Adipose tissue (tissue), 3 donors: ENCODE results near the gene ACACA. TPM values are rescaled to one million over a fixed set of nuclear protein-coding genes. Genes with fewer than 3 reads are reported as not detected.
"Not testable (repeated sequence)": the region's sequence is repeated elsewhere in the genome, so short reads cannot be mapped to it uniquely, and the experiment has no call there.

Experiments used
- H3K27ac ChIP-seq: one replicate; pipeline ENCODE4 v1.5.1; 2013; ENCODE audit warnings: low read depth, low read length
- WGBS, 3 donors: extraction: QIAGEN DNeasy Blood & Tissue Kit; methylation state at CpG; one replicate each; pipeline ENCODE4 v1.1.7; 2013; 5-methylcytosine and 5-hydroxymethylcytosine counted together
- polyA plus RNA-seq, 3 donors: library from polyadenylated mRNA; stranded (reverse); fragments of 200-250 nt; gene quantifications; one replicate each; pipeline ENCODE4 v1.2.3, GENCODE V29; 2013
- donor health status: healthy with polysubstance abuse.
- donor health status: Bipolar disorder and iron deficiency.
- donor health status: healthy.

ACACA gene
- polyA plus RNA-seq, 3 donors = 9.5 to 40.2 (median 26.5) TPM

GRCh38 chr17:37168731-37169353, 237.8 kb downstream of the ACACA start:
- WGBS, 3 donors = 29 to 87% (median 73%) methylated on average over 3 of the region's 3 CpGs
- no peak overlapping the region for H3K27ac ChIP-seq

GRCh38 chr17:37167756-37168155, 238.9 kb downstream of the ACACA start:
- H3K27ac ChIP-seq = no peak overlapping the region
- WGBS, 3 donors = 98 to 100% (median 98%) methylated on average over 1 of the region's 1 CpG

GRCh38 chr17:37164057-37164456, 242.6 kb downstream of the ACACA start:
- no peak overlapping the region for H3K27ac ChIP-seq
- WGBS, 3 donors = 93 to 97% (median 96%) methylated on average over 2 of the region's 2 CpGs

- no peak overlapping the region for H3K27ac ChIP-seq
- 95 to 98% (median 97%) methylated on average over 6 of the region's 6 CpGs for WGBS, 3 donors
Observed at GRCh38 chr17:37162800-37163199, 243.8 kb downstream of the ACACA start.

DNA sequence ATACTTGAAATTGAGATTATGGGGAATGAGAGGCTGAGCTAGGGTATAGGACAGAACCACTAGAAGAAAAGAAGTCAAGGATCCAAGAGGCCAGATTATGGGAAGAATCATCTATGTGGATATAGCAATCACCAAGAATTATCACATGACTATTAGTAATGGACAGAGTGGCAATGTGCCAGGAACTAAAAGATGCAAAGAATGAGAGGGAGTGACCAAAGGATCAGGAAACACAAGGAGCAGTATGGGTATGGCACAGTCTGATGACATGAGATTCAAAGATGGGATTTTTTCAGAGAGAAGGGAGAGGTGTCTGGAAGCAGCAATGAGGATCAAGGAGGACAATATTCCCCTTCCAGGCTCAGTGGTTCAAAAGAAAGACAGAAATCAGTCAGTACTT, 245.7 kb downstream of the ACACA start:
- H3K27ac ChIP-seq = no peak overlapping the region

GRCh38 chr17:37158290-37158689, 248.3 kb downstream of the ACACA start:
- H3K27ac ChIP-seq = no peak overlapping the region
- WGBS, 3 donors = 91 to 97% (median 94%) methylated on average over 5 of the region's 5 CpGs

DNA sequence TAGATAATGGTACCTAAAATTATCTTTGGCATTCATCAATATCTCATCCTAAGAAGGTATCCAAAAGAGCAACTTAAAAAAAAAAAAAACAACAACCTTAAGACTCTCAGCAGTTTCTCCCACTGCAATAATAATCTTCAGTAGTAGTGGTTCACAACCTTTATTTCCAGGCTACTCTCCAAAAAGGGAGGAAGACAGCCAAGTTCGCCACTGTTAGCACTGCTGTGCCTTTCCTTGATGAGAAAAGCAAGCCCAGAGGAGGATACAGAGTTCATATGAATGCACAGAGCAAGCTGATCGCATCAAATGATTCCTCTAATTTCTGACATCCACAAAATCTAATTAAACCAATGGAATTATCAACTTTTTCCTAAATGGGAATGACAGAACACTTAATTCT, 258.5 kb downstream of the ACACA start:
- WGBS, 3 donors = 68 to 85% (median 79%) methylated on average over 2 of the region's 2 CpGs
- no peak overlapping the region for H3K27ac ChIP-seq

DNA sequence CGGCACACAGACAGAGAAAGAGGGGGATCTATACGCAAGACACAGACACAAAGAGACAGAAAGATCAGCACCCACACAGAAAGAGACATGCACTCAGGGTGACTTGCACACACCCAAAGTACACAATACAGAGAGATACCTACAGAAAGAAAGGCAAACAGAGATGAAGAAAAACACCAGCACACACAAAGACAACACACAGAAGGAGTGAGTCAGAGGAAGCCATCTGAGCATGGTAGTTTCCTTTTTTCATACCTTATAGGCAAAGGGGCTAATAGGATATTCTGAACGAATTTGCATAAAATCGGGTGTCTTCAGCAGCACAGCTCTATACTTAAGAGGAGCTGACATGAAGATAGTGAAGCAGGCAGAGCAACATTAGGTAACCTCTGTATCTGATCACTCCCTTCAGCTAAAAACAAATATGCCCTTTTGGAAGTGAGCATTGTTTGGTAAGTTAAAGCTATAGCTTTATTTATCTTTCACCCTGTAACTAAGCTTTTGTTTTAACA, 259.3 kb downstream of the ACACA start:
- 60 to 80% (median 76%) methylated on average over 4 of the region's 4 CpGs for WGBS, 3 donors
- H3K27ac ChIP-seq = no peak overlapping the region

GRCh38 chr17:37146086-37147064, 260.3 kb downstream of the ACACA start:
- H3K27ac ChIP-seq = no peak overlapping the region
- 88 to 94% (median 93%) methylated on average over 8 of the region's 8 CpGs for WGBS, 3 donors

DNA sequence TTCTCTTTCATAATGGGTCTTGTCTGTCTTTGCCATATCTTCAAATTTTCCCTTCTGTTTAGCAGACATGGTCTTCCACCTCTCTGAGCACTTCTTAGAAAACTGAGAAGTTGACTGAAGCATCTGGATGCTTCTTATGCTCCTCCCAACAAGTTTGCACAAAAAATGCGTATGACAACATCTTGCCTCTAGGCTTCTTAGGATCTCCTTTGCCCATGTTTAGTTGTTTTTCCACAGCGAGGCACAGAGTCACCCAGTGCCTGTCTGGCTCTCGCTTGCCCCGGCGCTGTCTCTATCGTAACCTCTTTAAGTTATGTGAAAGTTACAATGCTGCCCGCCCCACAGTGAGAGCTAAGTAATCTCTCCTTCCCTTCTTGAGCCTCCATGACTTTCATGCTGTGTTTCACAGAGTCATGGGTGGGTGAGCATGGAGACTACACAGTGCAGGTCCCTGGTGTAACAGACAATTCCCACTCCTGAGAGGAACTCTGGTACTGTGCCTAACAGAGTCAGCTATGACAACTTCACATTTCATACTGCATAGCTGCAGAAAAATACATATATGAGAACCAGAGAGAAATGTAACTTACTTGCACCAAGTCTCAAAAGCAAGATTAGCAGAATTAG, 262.4 kb downstream of the ACACA start:
- H3K27ac ChIP-seq = no peak overlapping the region
- 92 to 96% (median 93%) methylated on average over 7 of the region's 7 CpGs for WGBS, 3 donors

- 93 to 97% (median 95%) methylated on average over 3 of the region's 3 CpGs for WGBS, 3 donors
- H3K27ac ChIP-seq = not testable (repeated sequence)
Observed at GRCh38 chr17:37143558-37143957, 263.1 kb downstream of the ACACA start.

DNA sequence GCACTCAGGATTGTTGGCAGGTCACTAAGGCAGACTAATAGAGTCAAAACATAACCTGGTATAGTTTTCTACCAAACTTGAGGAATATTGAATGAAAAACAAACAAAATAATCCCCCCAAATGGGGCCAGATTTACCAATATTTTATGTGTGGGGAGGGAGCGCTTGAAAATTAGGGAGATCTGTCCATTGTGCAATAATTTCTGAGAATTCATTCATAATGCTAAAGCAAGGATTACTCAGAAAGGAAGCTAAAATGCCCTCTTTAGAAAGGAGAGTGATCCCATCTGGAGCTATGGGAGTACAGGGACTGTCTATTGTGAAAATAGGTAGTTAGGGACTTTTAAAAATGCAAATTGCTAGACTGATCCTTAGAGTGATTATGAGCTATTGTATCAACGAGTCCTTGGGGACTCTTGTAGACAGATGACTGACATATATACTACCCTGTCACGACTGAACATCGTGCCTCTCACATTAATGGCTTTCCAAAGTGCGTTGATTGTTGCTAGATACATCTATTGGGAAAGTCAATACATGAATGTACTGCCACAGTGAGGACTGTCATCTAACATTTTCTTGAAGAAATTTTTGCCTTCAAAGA, 264.2 kb downstream of the ACACA start:
- 90 to 96% (median 91%) methylated on average over 5 of the region's 5 CpGs for WGBS, 3 donors
- no peak overlapping the region for H3K27ac ChIP-seq

DNA sequence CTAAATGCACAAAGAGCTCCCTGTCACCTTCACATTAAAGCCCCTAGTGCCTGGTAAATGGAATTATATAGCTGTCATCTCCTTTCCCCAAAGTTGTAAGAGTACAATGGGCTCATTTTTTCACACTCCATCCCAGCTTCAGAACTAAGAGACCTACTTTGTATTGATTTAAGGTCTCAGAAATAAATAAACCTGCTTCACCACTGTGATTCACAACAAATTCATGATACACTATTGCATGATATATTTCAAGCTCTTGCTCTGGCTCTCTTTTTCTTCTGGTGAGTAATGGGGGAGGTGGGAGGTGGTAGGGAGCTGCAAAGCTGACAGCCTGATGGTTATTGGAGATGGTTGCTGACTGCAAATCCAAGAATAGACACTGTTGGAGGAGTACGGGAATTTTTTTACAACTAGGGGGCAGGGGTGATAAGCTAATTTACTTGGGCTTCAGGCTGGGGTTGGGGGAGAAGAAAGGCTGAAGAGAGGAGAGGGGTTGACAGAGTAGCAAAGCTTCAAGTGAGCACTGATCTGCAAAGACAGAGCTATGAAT, 268.0 kb downstream of the ACACA start:
- no peak overlapping the region for H3K27ac ChIP-seq
- WGBS, 3 donors = 82 to 91% (median 88%) methylated on average over 1 of the region's 1 CpG

DNA sequence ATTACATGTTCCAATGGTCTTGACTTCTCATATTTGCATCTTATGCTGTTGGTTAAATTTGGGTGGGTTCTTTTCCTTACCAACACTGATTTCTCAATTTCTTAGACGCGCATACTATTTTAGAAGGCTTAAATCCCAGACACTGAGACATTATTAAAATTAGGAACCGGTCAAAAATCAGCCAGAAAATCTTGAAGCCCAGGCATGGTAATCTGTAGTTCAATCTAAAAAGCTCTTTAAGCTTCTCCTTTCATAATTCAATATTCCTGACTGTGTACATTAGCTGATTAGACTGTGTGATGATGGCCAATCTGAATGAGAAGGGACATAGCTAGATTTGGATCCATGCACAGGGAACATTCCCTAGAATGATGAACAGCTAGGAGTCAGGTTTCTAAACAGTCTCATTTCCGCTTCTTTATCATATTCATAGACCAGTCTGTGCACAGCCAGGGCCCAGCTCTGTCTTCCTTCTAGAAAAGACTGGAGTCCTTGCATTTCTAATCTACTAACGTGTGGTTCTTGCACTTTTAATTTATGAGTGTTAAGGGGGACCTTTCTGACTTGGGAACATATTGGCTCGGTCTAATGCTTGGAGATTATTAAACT, 268.6 kb downstream of the ACACA start:
- no peak overlapping the region for H3K27ac ChIP-seq
- WGBS, 3 donors = 92 to 93% (median 92%) methylated on average over 6 of the region's 6 CpGs

- WGBS, 3 donors = 83 to 94% (median 94%) methylated on average over 4 of the region's 4 CpGs
Observed at GRCh38 chr17:37137070-37137610, 269.5 kb downstream of the ACACA start.

DNA sequence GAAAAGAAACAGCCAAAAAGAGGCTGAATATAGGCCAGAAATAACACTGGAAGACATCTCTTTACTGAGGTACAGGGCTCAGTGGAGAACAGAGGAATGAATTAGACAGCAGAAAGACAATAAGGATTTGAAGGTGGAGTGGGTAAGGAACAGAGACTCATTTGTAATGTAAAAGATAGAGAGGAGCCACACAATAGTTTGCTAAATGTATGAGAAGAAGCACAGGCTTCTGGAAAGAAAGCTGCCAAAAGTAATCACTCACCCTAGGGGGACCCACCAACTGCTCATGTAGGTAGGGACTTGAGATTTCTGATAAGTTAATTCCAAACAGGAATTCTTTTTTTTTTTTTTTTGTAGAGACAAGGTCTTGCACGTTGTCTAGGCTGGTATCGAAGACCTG, 271.1 kb downstream of the ACACA start:
- WGBS, 3 donors = 91 to 93% (median 92%) methylated on average over 2 of the region's 2 CpGs
- no peak overlapping the region for H3K27ac ChIP-seq

More at GRCh38 chr17:37137070-37137610, 269.5 kb downstream of the ACACA start:
- H3K27ac ChIP-seq = no peak overlapping the region

DNA sequence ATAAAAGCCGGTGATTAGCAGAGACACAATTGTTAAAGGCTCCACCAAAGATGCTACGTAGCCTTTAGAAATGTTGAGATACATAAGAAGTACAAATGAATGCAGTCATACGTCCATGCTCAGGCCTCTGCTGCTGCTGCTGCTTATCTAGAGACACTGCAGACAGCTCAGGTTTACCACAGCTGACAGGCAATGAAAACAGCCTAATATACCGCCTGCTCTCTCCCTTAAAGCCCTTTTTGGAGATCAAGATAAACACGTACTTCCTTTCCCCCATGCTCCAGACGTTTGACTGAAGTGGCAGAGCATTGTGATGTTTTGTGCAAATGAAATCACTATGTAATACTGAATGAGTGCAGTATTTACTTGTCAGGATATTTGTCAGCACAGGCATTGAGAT, 272.6 kb downstream of the ACACA start:
- no peak overlapping the region for H3K27ac ChIP-seq
- WGBS, 3 donors = 74 to 85% (median 82%) methylated on average over 6 of the region's 6 CpGs

DNA sequence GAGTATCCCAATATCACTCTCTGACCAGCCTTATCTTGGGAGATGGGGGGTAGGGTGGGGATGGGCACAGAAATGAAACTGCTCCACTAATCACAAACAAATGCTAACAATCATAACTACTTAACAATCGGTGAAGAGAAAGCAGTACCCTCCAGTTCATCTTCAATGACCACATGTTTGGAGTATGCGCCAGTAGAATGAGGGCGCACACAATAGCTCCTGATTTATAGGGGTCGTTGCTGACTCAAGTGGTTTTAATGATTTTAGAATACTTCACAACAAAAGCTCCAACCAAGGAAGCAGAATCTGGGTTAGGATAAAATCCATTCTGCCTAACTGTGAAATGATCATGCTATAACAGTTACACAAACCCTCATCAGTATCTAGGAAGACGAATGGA, 273.5 kb downstream of the ACACA start:
- WGBS, 3 donors = 85 to 88% (median 88%) methylated on average over 5 of the region's 5 CpGs

More for the DNA sequence above, 273.5 kb downstream of the ACACA start:
- no peak overlapping the region for H3K27ac ChIP-seq
